ENCODE results near the gene PAK6.

DNA sequence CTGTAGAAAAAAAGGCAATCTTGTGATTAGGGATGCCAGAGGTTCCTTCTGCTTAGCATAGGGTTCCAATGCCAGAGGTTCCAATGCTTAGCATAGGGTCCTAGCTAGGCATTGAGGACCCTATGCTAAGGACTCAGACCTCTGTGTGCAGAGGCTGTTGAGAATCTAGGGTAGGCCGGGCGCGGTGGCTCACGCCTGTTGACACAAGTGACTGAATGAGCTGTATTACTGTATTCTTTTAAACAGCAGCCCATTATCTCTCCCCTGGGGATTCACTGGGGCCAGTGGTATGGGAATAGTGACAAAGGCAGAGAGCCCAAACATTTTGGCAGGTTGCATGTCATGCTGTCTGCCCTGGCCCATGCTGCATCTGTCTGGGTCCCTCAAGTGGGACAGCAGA is 16.2 kb downstream of the PAK6 start:
- TF ChIP-seq, protein P1, sequence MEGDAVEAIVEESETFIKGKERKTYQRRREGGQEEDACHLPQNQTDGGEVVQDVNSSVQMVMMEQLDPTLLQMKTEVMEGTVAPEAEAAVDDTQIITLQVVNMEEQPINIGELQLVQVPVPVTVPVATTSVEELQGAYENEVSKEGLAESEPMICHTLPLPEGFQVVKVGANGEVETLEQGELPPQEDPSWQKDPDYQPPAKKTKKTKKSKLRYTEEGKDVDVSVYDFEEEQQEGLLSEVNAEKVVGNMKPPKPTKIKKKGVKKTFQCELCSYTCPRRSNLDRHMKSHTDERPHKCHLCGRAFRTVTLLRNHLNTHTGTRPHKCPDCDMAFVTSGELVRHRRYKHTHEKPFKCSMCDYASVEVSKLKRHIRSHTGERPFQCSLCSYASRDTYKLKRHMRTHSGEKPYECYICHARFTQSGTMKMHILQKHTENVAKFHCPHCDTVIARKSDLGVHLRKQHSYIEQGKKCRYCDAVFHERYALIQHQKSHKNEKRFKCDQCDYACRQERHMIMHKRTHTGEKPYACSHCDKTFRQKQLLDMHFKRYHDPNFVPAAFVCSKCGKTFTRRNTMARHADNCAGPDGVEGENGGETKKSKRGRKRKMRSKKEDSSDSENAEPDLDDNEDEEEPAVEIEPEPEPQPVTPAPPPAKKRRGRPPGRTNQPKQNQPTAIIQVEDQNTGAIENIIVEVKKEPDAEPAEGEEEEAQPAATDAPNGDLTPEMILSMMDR (IDR thresholded peaks at IDR 0.05; ENCODE audit: poor library complexity): no peak
- no peak for TF ChIP-seq EZH2 (IDR thresholded peaks at IDR 0.05; ENCODE audit: borderline replicate concordance)
- TF ChIP-seq EZH2phosphoT487 (IDR thresholded peaks at IDR 0.05; ENCODE audit: low read depth, severe bottlenecking, unreplicated experiment): no peak

Measured in hepatocyte (in vitro differentiated cells).